ENCODE data around the gene KRT86.

The KRT86 gene

DNA sequence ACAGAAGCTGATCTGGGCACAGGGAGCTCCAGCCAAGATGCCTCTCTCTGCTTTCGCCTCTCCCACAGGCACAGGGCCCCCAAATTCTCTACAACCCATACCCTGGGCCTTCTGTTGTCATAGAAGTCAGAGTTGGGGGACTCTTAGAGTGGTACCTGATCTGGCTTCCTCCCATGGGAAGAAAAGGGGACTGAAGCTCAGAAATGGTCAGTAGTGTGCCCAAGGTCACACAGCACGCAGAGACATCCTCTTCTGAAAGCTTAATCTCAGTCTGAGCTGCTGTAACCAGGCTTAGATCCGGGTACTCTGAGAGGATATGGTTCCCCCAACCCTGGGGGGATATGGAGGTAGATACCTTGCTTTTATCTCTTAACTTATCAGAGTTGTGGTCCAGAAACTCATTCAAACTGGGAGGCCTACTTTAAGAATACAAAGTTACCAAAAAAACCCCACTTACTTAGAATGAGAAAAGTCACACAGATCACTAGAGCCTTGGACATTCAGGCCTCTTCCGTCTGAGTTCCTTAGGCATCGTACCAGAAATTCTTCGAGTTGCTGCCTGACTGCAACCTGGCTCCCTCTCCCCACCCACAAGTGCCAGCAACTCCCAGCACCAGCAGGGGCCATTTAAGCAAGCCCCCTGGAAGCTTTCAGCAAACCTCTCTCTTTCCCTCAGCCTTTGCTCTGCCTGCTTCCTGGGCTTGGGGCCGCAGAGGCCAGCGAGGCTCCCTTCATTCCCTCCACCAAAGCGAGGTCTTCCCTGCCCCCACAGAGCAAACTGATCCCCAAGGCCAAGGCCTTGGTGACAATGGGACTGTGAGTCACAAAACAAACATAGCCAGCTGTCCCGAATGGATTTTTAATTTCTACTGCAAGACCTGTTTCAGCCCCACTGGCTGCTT lies 27.5 kb upstream of the KRT86 start:
- Histone ChIP-seq H3K36me3 (replicated peaks) (no peaks in the 10 kb centered on the region), H3K27ac (no peak overlapping the region), H3K4me3 (ENCODE audit: low read depth, low read length) (no peak overlapping the region), H3K27me3 (replicated peaks) (no peaks in the 10 kb centered on the region)
- TF ChIP-seq, protein P1, sequence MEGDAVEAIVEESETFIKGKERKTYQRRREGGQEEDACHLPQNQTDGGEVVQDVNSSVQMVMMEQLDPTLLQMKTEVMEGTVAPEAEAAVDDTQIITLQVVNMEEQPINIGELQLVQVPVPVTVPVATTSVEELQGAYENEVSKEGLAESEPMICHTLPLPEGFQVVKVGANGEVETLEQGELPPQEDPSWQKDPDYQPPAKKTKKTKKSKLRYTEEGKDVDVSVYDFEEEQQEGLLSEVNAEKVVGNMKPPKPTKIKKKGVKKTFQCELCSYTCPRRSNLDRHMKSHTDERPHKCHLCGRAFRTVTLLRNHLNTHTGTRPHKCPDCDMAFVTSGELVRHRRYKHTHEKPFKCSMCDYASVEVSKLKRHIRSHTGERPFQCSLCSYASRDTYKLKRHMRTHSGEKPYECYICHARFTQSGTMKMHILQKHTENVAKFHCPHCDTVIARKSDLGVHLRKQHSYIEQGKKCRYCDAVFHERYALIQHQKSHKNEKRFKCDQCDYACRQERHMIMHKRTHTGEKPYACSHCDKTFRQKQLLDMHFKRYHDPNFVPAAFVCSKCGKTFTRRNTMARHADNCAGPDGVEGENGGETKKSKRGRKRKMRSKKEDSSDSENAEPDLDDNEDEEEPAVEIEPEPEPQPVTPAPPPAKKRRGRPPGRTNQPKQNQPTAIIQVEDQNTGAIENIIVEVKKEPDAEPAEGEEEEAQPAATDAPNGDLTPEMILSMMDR (IDR thresholded peaks at IDR 0.05; ENCODE audit: low read depth, low read length, missing control alignments), result no peak
- in situ Hi-C loops (cut with HindIII; ENCODE audit: low pct_ligation_motif_present, low sequenced_read_pairs), result no loop called here
- no peak for DNase-seq

DNA sequence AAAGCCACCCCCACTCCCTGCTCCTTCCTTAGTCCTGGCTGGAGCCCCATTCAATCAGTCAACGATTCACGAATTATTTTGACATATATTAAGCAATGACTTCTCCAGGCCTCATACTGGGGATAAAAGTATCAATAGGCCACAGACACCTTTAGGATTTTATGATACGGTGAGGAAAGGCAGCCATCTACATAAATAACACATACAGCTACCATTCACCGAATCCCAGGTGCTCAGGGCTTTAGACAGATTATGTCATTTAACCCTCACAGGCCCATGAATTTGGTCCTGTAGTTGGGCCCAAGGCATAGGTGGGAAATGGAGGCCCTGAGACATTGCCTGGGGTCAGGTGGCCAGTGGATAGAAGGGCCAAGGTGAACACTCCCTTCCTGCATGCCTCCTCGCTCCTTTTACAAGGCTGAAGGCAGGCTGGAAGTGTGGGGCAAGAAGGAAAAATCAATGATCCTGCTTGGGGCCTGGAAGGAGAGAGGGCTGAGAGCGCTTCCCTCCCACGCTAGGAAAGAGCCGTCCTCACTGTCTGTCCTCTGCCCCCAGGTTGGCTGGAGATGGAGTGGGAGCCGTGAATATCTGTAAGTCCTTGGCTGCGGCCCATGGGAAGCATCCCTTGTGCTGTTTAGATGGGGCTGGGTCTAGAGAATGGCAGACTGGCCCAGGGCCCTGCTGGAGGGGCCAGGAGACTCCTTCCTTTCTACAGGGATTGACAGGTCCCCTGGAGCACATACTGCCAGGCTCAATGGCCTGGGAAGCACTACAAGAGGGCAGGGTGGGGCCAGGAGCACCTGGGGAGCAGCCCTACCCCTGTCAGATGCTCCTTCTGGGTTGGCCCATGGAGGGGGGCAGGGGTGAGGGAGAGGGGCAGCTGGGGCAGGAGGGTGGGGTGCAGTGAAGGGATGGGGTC lies 26.6 kb upstream of the KRT86 start:
- H3K27me3 ChIP-seq (replicated peaks), result no peaks in the 10 kb centered on the region
- no peak overlapping the region for H3K4me3 ChIP-seq (ENCODE audit: low read depth, low read length)
- in situ Hi-C loops (cut with HindIII; ENCODE audit: low pct_ligation_motif_present, low sequenced_read_pairs), result no loop called here
- no peaks in the 10 kb centered on the region for H3K36me3 ChIP-seq (replicated peaks)
- no peak for DNase-seq
- TF ChIP-seq, protein P1 (IDR thresholded peaks at IDR 0.05; ENCODE audit: low read depth, low read length, missing control alignments), result no peak
- no peak overlapping the region for H3K27ac ChIP-seq

DNA sequence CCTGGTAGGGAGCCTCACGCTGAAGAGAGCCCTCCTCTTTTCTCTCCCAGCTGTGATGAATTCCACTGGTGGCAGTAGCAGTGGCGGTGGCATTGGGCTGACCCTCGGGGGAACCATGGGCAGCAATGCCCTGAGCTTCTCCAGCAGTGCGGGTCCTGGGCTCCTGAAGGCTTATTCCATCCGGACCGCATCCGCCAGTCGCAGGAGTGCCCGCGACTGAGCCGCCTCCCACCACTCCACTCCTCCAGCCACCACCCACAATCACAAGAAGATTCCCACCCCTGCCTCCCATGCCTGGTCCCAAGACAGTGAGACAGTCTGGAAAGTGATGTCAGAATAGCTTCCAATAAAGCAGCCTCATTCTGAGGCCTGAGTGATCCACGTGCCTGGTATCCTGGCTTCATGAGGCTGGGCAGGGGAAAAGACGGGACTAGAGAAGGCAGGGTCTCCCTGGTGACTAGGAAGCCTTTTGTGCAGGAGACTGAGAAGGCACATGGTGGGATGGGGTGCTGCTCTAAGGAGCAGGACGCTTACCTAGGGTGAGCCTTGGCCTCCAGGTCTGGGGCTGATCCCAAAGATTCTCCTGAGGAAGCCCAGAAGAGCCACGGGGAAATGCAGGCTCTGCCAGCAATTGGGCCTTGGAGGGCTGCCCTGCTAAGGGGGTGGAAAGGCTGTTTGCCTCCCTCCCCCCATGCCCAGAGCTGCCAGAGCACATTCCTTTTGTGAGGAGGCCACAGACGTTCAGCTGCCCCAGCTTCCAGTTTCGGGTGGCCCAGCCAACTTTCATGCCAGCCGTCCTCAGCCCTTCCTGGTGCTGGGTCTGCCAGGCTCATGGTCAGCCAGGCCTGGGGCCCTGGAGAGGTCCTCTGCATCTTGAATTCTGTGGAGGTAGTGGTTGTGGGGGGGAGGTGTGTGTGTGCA lies 25.6 kb upstream of the KRT86 start:
- DNase-seq, result no peak
- Histone ChIP-seq H3K36me3 (replicated peaks) (no peaks in the 10 kb centered on the region), H3K27me3 (replicated peaks) (no peaks in the 10 kb centered on the region), H3K27ac (no peak overlapping the region), H3K4me3 (ENCODE audit: low read depth, low read length) (no peak overlapping the region)
- TF ChIP-seq, protein P1 (IDR thresholded peaks at IDR 0.05; ENCODE audit: low read depth, low read length, missing control alignments), result no peak
- in situ Hi-C loops (cut with HindIII; ENCODE audit: low pct_ligation_motif_present, low sequenced_read_pairs), result no loop called here

DNA sequence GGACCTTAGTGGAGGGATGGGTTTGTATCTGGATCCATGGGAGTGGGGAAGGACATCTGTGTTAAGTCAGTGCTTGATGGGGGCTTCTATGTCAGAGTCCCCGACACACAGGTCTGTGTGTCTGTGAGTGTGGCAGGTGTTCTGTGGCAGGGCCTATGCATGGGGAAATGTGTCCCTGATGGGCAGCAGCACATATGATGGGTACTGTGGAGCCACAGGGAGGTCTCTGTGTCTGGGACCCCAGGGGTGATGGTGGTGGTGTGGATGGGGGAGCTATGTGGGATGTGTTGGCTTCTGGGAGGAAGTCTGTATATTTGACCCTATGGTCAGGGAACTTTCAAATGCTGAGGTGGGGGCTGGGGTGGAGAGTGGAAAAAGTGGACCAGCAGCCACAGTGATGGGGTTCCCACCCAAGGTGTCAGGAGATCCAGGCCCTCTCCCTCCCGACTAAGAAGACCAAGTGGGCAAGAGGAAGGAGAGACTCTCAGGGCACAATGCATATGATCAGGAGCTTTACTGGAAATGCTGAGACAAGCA lies 24.9 kb upstream of the KRT86 start:
- Histone ChIP-seq H3K36me3 (replicated peaks) (no peaks in the 10 kb centered on the region), H3K27ac (no peak overlapping the region), H3K4me3 (ENCODE audit: low read depth, low read length) (no peak overlapping the region), H3K27me3 (replicated peaks) (no peaks in the 10 kb centered on the region)
- DNase-seq, result no peak
- TF ChIP-seq, protein P1 (IDR thresholded peaks at IDR 0.05; ENCODE audit: low read depth, low read length, missing control alignments), result no peak
- in situ Hi-C loops (cut with HindIII; ENCODE audit: low pct_ligation_motif_present, low sequenced_read_pairs), result no loop called here
